ENCODE results near the gene PELO.
"Not testable (repeated sequence)": the region's sequence is repeated elsewhere in the genome, so short reads cannot be mapped to it uniquely, and the experiment has no call there.

Gene PELO

DNA sequence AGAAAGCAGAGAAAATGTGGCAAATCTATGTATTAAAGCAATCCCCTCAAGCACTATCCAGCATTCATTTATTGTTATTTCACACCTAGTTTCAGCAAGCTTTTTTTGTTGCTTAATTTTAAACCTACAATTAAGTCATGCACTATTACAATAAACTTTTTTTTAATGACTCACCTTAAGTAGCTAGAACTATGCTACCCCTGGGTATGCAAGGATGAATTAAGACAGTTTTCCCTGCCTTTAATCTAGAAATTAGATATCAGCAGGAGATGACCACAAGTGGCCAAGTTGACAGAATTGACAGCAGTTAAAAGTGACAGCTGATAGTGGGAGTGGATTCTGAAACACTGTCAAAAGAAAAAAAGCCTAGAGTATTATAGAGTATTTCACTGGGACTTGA is 20.0 kb downstream of the PELO start:
- Histone ChIP-seq H3K9ac (ENCODE audit: insufficient read length) (no peak overlapping the region), H3K36me3 (ENCODE audit: insufficient read depth, low read length) (peaks cover 14% of the 10 kb centered on the region; the same call in 1 of the 2 replicates), H3K4me3 (no peak overlapping the region), H3K27ac (no peak overlapping the region), H3K9me3 (ENCODE audit: low read depth, low read length) (no peaks in the 10 kb centered on the region)
- TF ChIP-seq FOXP2 (optimal IDR thresholded peaks at IDR 0.05; ENCODE audit: control extremely low read depth, extremely low read length, insufficient read depth): no peak
- no peak for TF ChIP-seq POLR2AphosphoS5 (IDR thresholded peaks at IDR 0.05; ENCODE audit: borderline replicate concordance, low read depth, low read length)
- no peak for TF ChIP-seq EZH2 (IDR thresholded peaks at IDR 0.05)
- DNase-seq (ENCODE audit: low read depth, low spot score): no peak

GRCh38 chr5:52808316-52808901 is 20.7 kb downstream of the PELO start:
- Histone ChIP-seq H3K4me3 (no peak overlapping the region), H3K9ac (ENCODE audit: insufficient read length) (no peak overlapping the region), H3K9me3 (ENCODE audit: low read depth, low read length) (no peaks in the 10 kb centered on the region), H3K27ac (no peak overlapping the region), H3K36me3 (ENCODE audit: insufficient read depth, low read length) (0 out of 2 replicates have a peak, but pooled peaks cover 10% of the 10 kb centered on the region)
- TF ChIP-seq EZH2 (IDR thresholded peaks at IDR 0.05) (no peak), POLR2AphosphoS5 (IDR thresholded peaks at IDR 0.05; ENCODE audit: borderline replicate concordance, low read depth, low read length) (no peak), FOXP2 (optimal IDR thresholded peaks at IDR 0.05; ENCODE audit: control extremely low read depth, extremely low read length, insufficient read depth) (no peak)
- DNase-seq (ENCODE audit: low read depth, low spot score): no peak

DNA sequence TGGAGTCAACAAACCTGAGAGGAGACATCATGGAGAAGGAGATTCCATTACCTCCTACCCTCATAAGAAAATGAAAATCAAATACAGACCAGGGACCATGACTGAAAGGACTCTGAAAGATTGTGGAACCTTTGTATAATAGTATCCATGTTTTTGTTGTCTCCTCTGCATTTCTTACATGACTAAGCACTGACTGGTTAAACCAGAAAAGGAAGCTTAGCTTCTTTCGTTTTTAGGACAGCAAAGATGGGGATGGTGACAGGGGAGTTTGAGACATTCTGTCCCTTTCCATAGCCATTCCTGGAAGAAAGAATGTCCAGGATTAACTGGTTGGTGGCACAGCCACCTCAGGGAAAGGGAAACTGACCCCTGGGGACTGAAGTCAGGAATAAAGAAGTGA is 22.2 kb downstream of the PELO start:
- Histone ChIP-seq H3K36me3 (ENCODE audit: insufficient read depth, low read length) (0 out of 2 replicates have a peak, but pooled peaks cover 8% of the 10 kb centered on the region), H3K9ac (ENCODE audit: insufficient read length) (no peak overlapping the region), H3K9me3 (ENCODE audit: low read depth, low read length) (no peaks in the 10 kb centered on the region), H3K4me3 (no peak overlapping the region), H3K27ac (no peak overlapping the region)
- DNase-seq (ENCODE audit: low read depth, low spot score): no peak
- TF ChIP-seq POLR2AphosphoS5 (IDR thresholded peaks at IDR 0.05; ENCODE audit: borderline replicate concordance, low read depth, low read length) (no peak), FOXP2 (optimal IDR thresholded peaks at IDR 0.05; ENCODE audit: control extremely low read depth, extremely low read length, insufficient read depth) (no peak)

DNA sequence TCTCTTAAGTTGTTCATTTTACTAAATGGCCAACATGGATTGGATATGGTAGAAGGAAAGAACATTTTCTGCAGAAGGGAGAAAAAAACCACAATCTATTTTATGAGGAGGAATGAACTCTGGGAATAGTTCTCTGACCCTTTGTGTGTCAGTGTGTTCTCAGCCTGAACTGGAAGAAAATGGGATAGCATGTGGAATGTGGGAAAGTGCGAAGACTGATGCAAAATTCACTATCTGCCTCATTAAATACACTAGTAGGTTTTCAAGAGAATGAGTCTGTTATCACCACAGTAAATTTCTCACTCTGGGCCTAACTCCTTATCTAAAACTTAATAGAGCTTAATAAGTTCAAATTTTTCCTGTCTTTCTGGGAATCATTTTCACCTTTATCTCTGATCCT is 22.7 kb downstream of the PELO start:
- no peak overlapping the region for H3K4me3 ChIP-seq
- H3K9ac ChIP-seq (ENCODE audit: insufficient read length): no peak overlapping the region
- TF ChIP-seq FOXP2 (optimal IDR thresholded peaks at IDR 0.05; ENCODE audit: control extremely low read depth, extremely low read length, insufficient read depth) (no peak), POLR2AphosphoS5 (IDR thresholded peaks at IDR 0.05; ENCODE audit: borderline replicate concordance, low read depth, low read length) (no peak), EZH2 (IDR thresholded peaks at IDR 0.05) (no peak)
- no peak overlapping the region for H3K27ac ChIP-seq
- H3K9me3 ChIP-seq (ENCODE audit: low read depth, low read length): no peaks in the 10 kb centered on the region
- no peak for DNase-seq (ENCODE audit: low read depth, low spot score)
- 0 out of 2 replicates have a peak, but pooled peaks cover 3% of the 10 kb centered on the region for H3K36me3 ChIP-seq (ENCODE audit: insufficient read depth, low read length)

DNA sequence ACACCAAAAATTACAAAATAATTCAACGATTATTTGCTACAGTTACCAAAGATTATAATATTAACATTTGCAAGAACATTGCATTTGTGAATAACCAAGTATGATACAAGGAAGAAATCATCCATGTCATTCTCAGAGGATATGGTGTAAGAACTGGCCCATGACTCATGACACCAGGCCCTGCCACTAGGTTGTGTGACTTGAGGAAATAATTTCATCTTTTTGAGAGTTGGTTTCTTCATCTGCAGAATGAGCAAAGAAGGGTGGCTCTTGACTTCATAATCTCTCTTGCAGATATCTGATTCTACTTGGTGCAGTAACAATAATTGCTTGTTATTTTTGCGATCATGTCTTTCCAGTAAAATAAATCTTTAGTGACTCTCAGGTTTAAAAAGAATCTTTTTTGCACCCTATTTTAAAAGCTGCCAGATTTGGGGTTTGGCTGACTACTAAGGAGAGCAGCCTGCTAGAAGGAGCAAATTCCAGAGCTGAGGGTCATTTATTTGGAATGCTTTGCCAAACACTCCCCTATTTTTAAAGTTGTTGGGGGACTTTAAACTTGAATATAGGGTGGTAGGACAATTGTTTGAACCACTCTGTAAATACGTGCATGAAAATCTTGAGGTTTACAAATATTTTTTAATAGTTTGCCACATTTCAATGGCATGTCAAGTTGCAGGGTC is 23.5 kb downstream of the PELO start:
- H3K9me3 ChIP-seq (ENCODE audit: low read depth, low read length): no peaks in the 10 kb centered on the region
- no peaks in the 10 kb centered on the region for H3K36me3 ChIP-seq (ENCODE audit: insufficient read depth, low read length)
- no peak overlapping the region for H3K9ac ChIP-seq (ENCODE audit: insufficient read length)
- no peak overlapping the region for H3K4me3 ChIP-seq
- no peak for DNase-seq (ENCODE audit: low read depth, low spot score)
- H3K27ac ChIP-seq: no peak overlapping the region
- TF ChIP-seq EZH2 (IDR thresholded peaks at IDR 0.05): no peak
- no peak for TF ChIP-seq POLR2AphosphoS5 (IDR thresholded peaks at IDR 0.05; ENCODE audit: borderline replicate concordance, low read depth, low read length)
- no peak for TF ChIP-seq FOXP2 (optimal IDR thresholded peaks at IDR 0.05; ENCODE audit: control extremely low read depth, extremely low read length, insufficient read depth)

DNA sequence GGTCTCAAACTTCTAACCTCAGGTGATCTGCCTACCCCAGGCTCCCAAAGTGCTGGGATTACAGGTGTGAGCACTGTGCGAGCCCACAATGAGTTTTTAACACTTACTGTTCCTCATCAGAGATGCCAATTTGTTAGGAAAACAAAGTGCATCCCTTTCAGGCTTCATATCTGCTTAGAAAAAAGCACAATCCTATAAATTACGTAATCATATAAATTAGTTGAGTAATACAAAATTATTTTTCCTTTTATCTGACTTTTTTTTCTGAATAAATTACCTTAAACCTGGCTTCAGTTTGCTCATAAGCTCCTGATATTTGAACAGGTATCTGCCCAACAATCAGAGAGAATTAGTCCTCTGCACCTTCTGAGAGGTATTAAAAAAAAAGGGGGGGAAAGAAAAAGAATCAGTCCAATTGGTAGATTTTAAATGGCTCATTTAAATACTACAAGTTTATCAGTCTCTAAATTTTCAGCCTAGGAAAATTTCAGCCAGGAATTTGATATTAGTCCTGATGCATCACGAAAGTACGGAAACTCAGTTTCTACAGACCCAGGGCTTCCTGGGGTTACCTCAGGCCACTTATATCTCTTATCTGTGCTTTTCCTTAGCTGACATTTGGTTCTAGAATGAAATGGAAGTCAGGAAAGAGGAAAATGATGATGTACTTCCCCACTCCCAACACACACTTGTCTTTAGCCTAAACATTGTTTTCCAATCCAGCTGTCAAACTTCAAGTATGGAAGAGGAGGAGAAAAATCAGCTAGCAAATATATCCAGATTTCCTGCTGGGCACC is 26.8 kb downstream of the PELO start:
- DNase-seq (ENCODE audit: low read depth, low spot score): no peak
- Histone ChIP-seq H3K36me3 (ENCODE audit: insufficient read depth, low read length) (no peaks in the 10 kb centered on the region), H3K27ac (no peak overlapping the region), H3K9ac (ENCODE audit: insufficient read length) (no peak overlapping the region), H3K4me3 (no peak overlapping the region), H3K9me3 (ENCODE audit: low read depth, low read length) (no peaks in the 10 kb centered on the region)
- TF ChIP-seq POLR2AphosphoS5 (IDR thresholded peaks at IDR 0.05; ENCODE audit: borderline replicate concordance, low read depth, low read length) (no peak), EZH2 (IDR thresholded peaks at IDR 0.05) (no peak), FOXP2 (optimal IDR thresholded peaks at IDR 0.05; ENCODE audit: control extremely low read depth, extremely low read length, insufficient read depth) (no peak)

DNA sequence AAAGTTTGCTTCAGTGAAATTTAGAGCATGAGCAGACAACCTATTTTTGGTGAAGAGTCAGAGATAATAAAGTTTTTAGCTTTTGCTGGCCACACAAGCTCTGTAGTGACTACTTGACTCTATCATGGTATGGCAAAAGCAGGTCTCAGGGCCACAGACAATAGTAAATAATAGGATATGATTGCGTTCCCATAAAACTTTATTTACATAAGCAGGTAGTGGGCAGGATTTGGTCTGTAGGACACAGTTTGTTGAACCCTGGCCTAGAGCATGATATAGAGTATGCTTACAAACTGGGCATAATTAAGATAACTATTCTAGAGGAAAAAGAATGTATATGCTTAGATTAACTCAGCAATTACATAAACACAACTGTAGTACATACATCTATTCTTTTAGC is 30.1 kb downstream of the PELO start:
- H3K36me3 ChIP-seq (ENCODE audit: insufficient read depth, low read length): no peaks in the 10 kb centered on the region

GRCh38 chr5:52818360-52818759 is 30.6 kb downstream of the PELO start:
- H3K27ac ChIP-seq: no peak overlapping the region

More for the DNA sequence above, 30.1 kb downstream of the PELO start:
- Histone ChIP-seq H3K27ac (no peak overlapping the region), H3K4me3 (no peak overlapping the region), H3K9me3 (ENCODE audit: low read depth, low read length) (no peaks in the 10 kb centered on the region), H3K9ac (ENCODE audit: insufficient read length) (no peak overlapping the region)
- no peak for DNase-seq (ENCODE audit: low read depth, low spot score)
- no peak for TF ChIP-seq FOXP2 (optimal IDR thresholded peaks at IDR 0.05; ENCODE audit: control extremely low read depth, extremely low read length, insufficient read depth)
- TF ChIP-seq POLR2AphosphoS5 (IDR thresholded peaks at IDR 0.05; ENCODE audit: borderline replicate concordance, low read depth, low read length): no peak
- no peak for TF ChIP-seq EZH2 (IDR thresholded peaks at IDR 0.05)

DNA sequence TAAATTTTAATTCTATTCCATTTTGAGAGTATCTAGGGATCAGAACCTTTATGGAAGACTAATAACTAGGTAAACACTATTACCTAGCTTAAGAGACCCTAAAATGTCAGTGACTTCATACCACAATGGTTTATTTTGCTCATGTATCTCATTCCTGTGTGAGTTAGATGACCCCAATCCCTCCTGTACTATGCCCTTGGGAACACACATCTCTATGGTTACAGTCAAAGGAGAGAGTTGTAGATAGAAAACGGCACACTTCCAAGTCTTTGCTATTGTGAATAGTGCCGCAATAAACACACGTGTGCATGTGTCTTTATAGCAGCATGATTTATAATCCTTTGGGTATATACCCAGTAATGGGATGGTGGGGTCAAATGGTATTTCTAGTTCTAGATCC is 31.1 kb downstream of the PELO start:
- not testable (repeated sequence) for H3K9me3 ChIP-seq (ENCODE audit: low read depth, low read length); DNase-seq (ENCODE audit: low read depth, low spot score); H3K4me3 ChIP-seq; H3K27ac ChIP-seq; H3K36me3 ChIP-seq (ENCODE audit: insufficient read depth, low read length); H3K9ac ChIP-seq (ENCODE audit: insufficient read length)

More at GRCh38 chr5:52818360-52818759, 30.6 kb downstream of the PELO start:
- DNase-seq (ENCODE audit: low read depth, low spot score): no peak
- Histone ChIP-seq H3K9ac (ENCODE audit: insufficient read length) (no peak overlapping the region), H3K36me3 (ENCODE audit: insufficient read depth, low read length) (no peaks in the 10 kb centered on the region), H3K4me3 (no peak overlapping the region), H3K9me3 (ENCODE audit: low read depth, low read length) (no peaks in the 10 kb centered on the region)
- TF ChIP-seq POLR2AphosphoS5 (IDR thresholded peaks at IDR 0.05; ENCODE audit: borderline replicate concordance, low read depth, low read length) (no peak), FOXP2 (optimal IDR thresholded peaks at IDR 0.05; ENCODE audit: control extremely low read depth, extremely low read length, insufficient read depth) (no peak), EZH2 (IDR thresholded peaks at IDR 0.05) (no peak)
